GM18520 (cell line): Measurements from ENCODE around the gene TSPY8.
"Not testable (repeated sequence)": the region's sequence is repeated elsewhere in the genome, so short reads cannot be mapped to it uniquely, and the experiment has no call there.

ENCODE experiments used
- ATAC-seq: cut with Tn5 transposase; IDR thresholded peaks from one replicate; pipeline ENCODE4 v1.9.1; 2021; ENCODE audit not compliant: unreplicated experiment

The TSPY8 gene, protein sequence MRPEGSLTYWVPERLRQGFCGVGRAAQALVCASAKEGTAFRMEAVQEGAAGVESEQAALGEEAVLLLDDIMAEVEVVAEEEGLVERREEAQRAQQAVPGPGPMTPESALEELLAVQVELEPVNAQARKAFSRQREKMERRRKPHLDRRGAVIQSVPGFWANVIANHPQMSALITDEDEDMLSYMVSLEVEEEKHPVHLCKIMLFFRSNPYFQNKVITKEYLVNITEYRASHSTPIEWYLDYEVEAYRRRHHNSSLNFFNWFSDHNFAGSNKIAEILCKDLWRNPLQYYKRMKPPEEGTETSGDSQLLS

DNA sequence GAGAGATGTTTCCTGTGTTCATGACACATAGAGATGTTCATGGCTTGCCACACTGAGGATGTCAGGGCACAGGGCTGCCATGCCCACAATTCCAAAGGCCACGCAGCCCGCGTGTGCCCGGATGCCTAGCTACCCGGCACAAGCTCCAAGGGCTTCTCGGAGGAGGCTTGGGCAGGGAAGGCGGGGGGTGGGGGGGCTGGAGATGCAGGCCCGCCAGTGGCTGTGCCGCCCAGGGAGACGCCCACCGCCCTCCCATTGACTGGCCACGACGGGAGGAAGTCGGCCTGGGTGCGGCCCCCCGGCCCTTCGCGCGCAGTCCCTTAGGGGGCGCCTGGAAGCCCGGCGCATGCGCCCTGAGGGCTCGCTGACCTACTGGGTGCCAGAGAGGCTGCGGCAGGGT is at the start of gene TSPY8:
Gene TSPY8, plus strand, starts transcription at position 301 of the 400 bp plus-strand sequence. Its CDS starts 46 bp downstream, at position 347.
- ATAC-seq = not testable (repeated sequence)

DNA sequence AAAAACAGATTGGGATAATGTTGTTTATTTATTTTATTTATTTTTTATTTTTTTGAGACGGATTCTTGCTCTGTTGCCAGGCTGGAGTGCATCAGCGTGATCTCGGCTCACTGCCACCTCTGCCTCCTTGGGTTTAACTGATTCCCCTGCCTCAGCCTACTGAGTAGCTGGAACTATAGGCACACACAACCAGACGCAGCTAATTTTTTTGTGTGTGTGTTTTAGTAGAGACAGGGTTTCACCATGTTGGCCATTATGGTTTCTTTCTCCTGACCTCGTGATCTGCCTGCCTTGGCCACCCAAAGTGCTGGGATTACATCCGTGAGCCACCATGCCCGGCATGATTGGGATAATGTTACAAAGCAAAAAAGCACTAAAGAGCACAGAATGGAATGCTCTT is 36.6 kb upstream of the TSPY8 start:
- ATAC-seq = no peak

DNA sequence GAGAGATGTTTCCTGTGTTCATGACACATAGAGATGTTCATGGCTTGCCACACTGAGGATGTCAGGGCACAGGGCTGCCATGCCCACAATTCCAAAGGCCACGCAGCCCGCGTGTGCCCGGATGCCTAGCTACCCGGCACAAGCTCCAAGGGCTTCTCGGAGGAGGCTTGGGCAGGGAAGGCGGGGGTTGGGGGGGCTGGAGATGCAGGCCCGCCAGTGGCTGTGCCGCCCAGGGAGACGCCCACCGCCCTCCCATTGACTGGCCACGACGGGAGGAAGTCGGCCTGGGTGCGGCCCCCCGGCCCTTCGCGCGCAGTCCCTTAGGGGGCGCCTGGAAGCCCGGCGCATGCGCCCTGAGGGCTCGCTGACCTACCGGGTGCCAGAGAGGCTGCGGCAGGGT is 20.4 kb upstream of the TSPY8 start, which contains the start of gene TSPY4:
Gene TSPY4, plus strand, starts transcription at position 301 of the 400 bp plus-strand sequence. Its CDS starts 46 bp downstream, at position 347.
- not testable (repeated sequence) for ATAC-seq

DNA sequence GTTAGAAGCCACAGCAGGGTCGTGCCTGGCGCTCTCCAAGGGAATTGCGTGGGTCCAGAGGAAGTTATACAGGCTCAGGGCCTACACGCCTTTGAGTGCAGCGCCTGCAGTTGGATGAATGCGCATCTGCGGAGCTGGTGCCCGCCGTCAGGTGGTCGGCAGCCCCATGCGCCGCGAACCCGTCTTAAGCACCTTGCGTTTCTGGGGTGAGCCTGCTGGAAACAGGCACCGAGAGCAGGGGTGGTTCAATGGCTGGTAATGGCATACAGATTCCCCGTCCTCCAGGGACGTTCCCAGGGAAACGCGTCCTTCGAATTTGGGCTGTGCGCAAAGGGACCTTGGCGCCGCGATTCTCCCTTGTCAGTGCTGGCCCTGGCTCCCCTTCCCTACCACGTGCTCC is 38.9 kb downstream of the TSPY8 start:
- ATAC-seq = not testable (repeated sequence)

DNA sequence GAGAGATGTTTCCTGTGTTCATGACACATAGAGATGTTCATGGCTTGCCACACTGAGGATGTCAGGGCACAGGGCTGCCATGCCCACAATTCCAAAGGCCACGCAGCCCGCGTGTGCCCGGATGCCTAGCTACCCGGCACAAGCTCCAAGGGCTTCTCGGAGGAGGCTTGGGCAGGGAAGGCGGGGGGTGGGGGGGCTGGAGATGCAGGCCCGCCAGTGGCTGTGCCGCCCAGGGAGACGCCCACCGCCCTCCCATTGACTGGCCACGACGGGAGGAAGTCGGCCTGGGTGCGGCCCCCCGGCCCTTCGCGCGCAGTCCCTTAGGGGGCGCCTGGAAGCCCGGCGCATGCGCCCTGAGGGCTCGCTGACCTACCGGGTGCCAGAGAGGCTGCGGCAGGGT is 40.5 kb downstream of the TSPY8 start, which contains the start of gene TSPY3:
Gene TSPY3, plus strand, starts transcription at position 301 of the 400 bp plus-strand sequence. Its CDS starts 46 bp downstream, at position 347.
- not testable (repeated sequence) for ATAC-seq
